ENCODE results near the gene FUT6.

DNA sequence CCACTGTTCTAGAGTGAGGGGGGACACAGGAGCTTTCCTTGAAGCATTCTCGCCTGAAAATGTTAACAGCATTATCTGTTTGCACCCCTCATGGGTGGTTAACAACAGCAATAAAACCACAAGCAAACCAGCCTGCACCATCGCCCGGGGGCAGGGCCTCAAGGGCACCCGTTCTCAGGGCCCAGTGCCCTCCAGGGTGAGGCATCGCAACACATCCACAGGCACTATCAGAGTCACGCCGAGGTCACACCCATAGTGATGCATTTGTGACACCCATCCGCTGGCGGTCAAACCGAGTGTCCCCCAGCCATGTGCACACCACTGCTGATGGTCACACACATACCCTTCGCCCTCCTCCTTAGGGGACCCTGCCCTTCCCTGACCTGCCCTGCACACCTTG, 26.3 kb upstream of the FUT6 start:
- TF ChIP-seq POLR2A (IDR thresholded peaks at IDR 0.05; ENCODE audit: low read length), result no peak
- TF ChIP-seq GATA1 (IDR thresholded peaks at IDR 0.05; ENCODE audit: low read depth, low read length), result no peak
